ENCODE measurements around the gene PBX3. TPM values are rescaled to one million over a fixed set of nuclear protein-coding genes. Genes with fewer than 3 reads are reported as not detected.

The PBX3 gene
- polyA plus RNA-seq, 1 donor (not counting 4 experiments of a cell fraction or from before 2014, with no cell fraction given), result 26.3 TPM

DNA sequence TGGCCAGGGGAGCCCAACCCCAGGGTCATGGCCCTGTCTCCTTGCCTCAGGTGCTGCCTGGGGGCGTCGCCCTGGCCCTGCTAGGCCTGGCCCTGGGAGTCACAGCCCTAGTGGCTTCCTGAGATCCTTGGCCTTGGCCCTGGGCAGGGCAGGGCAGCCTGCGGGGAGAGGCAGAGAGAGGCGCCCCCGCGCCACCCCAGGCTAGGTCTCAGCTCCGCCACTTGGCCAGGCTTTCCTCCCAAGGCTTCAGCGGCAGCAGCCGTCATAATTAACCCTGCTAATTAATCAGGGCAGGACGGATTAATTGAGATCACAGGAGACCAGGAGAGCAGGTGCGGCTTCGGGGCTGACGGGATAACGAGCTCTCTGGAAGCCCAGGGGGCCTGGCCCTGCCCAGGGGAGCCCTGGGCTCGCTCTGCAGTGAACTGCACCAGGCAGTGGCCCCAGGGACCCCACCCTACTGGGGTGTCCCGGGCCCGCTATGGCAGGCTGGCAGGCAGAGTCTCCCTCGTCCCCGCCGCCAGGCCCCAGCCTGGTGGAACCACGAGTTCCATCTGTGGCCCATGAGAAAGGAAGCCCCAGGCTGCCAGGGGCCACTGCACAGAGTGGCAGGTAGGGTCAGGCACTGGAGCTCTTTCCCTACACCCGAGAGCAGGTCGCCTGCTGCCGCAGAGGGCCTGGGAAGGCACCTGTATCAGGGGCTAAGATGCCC, 269.6 kb downstream of the PBX3 start:
- FAIRE-seq, result no peak
- Histone ChIP-seq H3K9me1 (ENCODE audit: control insufficient read depth, extremely low read depth, insufficient read depth, low read length) (no peaks in the 10 kb centered on the region), H3K36me3 (ENCODE audit: control insufficient read depth in 2 of 2, extremely low read depth in 1 of 2, insufficient read depth in 2 of 2, low read length in 2 of 2) (no peaks in the 10 kb centered on the region), H3K27me3 (ENCODE audit: control insufficient read depth, extremely low read depth, insufficient read depth, low read length) (no peaks in the 10 kb centered on the region), H3K9me3 (ENCODE audit: control insufficient read depth, low read depth, low read length) (no peaks in the 10 kb centered on the region), H2AFZ (ENCODE audit: control insufficient read depth, low read length) (no peak overlapping the region), H3K4me2 (ENCODE audit: control insufficient read depth, extremely low read depth, insufficient read depth, low read depth, low read length) (no peak overlapping the region), H3K27ac (ENCODE audit: control insufficient read depth, insufficient read depth, low read length) (no peak overlapping the region), H4K20me1 (ENCODE audit: control insufficient read depth, extremely low read depth, insufficient read depth, low read length) (no peaks in the 10 kb centered on the region), H3K79me2 (ENCODE audit: control insufficient read depth, insufficient read depth, low read length) (no peaks in the 10 kb centered on the region), H3K4me1 (ENCODE audit: control insufficient read depth, extremely low read depth, insufficient read depth, low read length) (no peaks in the 10 kb centered on the region), H3K9ac (ENCODE audit: control insufficient read depth, extremely low read depth, insufficient read depth, low read length) (no peak overlapping the region), H3K4me3 (ENCODE audit: control insufficient read depth in 2 of 3, extremely low read depth in 1 of 3, insufficient read depth in 2 of 3, low read depth in 1 of 3, low read length in 3 of 3) (no peak overlapping the region)
- TF ChIP-seq, protein P1, sequence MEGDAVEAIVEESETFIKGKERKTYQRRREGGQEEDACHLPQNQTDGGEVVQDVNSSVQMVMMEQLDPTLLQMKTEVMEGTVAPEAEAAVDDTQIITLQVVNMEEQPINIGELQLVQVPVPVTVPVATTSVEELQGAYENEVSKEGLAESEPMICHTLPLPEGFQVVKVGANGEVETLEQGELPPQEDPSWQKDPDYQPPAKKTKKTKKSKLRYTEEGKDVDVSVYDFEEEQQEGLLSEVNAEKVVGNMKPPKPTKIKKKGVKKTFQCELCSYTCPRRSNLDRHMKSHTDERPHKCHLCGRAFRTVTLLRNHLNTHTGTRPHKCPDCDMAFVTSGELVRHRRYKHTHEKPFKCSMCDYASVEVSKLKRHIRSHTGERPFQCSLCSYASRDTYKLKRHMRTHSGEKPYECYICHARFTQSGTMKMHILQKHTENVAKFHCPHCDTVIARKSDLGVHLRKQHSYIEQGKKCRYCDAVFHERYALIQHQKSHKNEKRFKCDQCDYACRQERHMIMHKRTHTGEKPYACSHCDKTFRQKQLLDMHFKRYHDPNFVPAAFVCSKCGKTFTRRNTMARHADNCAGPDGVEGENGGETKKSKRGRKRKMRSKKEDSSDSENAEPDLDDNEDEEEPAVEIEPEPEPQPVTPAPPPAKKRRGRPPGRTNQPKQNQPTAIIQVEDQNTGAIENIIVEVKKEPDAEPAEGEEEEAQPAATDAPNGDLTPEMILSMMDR (optimal IDR thresholded peaks at IDR 0.05 in 1 of 3, IDR thresholded peaks at IDR 0.05 in 1 of 3, conservative IDR thresholded peaks at IDR 0.05 in 1 of 3; ENCODE audit: extremely low read depth in 1 of 3, insufficient read depth in 2 of 3, low read length in 3 of 3), result no peak
- no peak for TF ChIP-seq EZH2 (IDR thresholded peaks at IDR 0.05; ENCODE audit: low read length)
- DNase-seq (ENCODE audit: low read depth, low spot score), result no peak
- dilution Hi-C loops (cut with MboI; ENCODE audit: extremely low pct_ligation_motif_present, low sequenced_read_pairs), result no loop called here

Other genes with a start within 250 kb of the PBX3 start
- gene MAPKAP1, start 40.2 kb upstream of the PBX3 start, polyA plus RNA-seq, result 105 to 145 TPM (median 129 TPM) in 3 replicates